ENCODE measurements around the gene INHBE.
A peak's percentile ranks its signal among the peaks of the same experiment; 100 is the strongest.

INHBE gene

DNA sequence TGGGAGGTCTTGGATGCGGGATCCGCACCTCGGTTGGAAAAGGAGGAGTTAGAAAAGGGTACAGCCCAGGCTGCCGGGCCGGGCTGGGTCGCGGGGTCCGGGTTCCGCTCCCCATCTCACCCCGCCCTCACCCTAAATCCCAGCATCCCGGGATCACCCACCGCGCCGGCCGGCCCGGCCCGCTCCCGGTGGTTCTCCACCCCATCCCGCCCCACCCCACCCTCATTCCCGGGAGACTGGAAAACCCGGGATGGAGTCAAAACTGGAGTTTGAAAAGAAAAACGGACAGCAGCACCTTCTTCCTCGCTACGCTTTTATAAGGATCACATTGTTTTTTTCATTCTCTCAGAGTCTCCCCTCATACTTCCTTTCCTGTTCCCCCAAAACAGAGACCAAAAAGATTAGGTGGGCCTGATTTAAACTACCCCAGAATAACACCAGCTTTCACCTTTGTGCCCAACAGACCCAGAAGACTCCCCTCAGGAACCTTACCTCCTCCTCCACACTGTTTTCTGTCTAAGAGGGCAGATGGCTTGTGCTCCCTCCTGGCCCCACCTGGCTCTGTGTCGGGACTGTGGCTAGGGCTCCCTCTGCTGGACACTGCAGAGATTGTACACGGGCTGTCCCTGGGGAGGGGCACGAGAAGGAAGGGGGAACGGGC is 7.3 kb downstream of the INHBE start (continued):
- TF ChIP-seq ZNF391 (tag by site-specific recombination; IDR thresholded peaks at IDR 0.05; ENCODE audit: borderline replicate concordance, low read depth) = peak; percentile 85; the same call in 1 of the 2 replicates
- TF ChIP-seq ZNF184 (tag by site-specific recombination; IDR thresholded peaks at IDR 0.05) = no peak; the same call in 1 of the 2 replicates
- peak; percentile 60; the same call in 1 of the 2 replicates for TF ChIP-seq ZSCAN30 (tag by site-specific recombination; IDR thresholded peaks at IDR 0.05)
- TF ChIP-seq, protein P1, sequence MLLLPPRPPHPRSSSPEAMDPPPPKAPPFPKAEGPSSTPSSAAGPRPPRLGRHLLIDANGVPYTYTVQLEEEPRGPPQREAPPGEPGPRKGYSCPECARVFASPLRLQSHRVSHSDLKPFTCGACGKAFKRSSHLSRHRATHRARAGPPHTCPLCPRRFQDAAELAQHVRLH (tag by site-specific recombination; IDR thresholded peaks at IDR 0.05) = no peak
- TF ChIP-seq ZNF600 (tag by site-specific recombination; IDR thresholded peaks at IDR 0.05) = peak; percentile 89
- no peak for TF ChIP-seq ZNF112 (tag by site-specific recombination; IDR thresholded peaks at IDR 0.05)
- no peak for TF ChIP-seq ZNF623 (tag by site-specific recombination; IDR thresholded peaks at IDR 0.05)
- no peak for TF ChIP-seq ZSCAN23 (tag by site-specific recombination; IDR thresholded peaks at IDR 0.05)
- 0 out of 2 replicates have a peak, but pooled peaks have one; percentile 10 for TF ChIP-seq GFI1B (tag by site-specific recombination; IDR thresholded peaks at IDR 0.05)
- TF ChIP-seq OSR2 (tag by site-specific recombination; IDR thresholded peaks at IDR 0.05) = no peak
- TF ChIP-seq, protein P2, sequence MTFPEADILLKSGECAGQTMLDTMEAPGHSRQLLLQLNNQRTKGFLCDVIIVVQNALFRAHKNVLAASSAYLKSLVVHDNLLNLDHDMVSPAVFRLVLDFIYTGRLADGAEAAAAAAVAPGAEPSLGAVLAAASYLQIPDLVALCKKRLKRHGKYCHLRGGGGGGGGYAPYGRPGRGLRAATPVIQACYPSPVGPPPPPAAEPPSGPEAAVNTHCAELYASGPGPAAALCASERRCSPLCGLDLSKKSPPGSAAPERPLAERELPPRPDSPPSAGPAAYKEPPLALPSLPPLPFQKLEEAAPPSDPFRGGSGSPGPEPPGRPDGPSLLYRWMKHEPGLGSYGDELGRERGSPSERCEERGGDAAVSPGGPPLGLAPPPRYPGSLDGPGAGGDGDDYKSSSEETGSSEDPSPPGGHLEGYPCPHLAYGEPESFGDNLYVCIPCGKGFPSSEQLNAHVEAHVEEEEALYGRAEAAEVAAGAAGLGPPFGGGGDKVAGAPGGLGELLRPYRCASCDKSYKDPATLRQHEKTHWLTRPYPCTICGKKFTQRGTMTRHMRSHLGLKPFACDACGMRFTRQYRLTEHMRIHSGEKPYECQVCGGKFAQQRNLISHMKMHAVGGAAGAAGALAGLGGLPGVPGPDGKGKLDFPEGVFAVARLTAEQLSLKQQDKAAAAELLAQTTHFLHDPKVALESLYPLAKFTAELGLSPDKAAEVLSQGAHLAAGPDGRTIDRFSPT (tag by site-specific recombination; IDR thresholded peaks at IDR 0.05) = peak; percentile 27
- TF ChIP-seq ZBTB48 (tag by site-specific recombination; IDR thresholded peaks at IDR 0.05) = peak; percentile 32; the same call in 1 of the 2 replicates
- TF ChIP-seq, protein P3, sequence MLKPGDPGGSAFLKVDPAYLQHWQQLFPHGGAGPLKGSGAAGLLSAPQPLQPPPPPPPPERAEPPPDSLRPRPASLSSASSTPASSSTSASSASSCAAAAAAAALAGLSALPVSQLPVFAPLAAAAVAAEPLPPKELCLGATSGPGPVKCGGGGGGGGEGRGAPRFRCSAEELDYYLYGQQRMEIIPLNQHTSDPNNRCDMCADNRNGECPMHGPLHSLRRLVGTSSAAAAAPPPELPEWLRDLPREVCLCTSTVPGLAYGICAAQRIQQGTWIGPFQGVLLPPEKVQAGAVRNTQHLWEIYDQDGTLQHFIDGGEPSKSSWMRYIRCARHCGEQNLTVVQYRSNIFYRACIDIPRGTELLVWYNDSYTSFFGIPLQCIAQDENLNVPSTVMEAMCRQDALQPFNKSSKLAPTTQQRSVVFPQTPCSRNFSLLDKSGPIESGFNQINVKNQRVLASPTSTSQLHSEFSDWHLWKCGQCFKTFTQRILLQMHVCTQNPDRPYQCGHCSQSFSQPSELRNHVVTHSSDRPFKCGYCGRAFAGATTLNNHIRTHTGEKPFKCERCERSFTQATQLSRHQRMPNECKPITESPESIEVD (tag by site-specific recombination; IDR thresholded peaks at IDR 0.05) = no peak
- no peak for TF ChIP-seq ZNF155 (tag by site-specific recombination; IDR thresholded peaks at IDR 0.05)
- TF ChIP-seq, protein P4, sequence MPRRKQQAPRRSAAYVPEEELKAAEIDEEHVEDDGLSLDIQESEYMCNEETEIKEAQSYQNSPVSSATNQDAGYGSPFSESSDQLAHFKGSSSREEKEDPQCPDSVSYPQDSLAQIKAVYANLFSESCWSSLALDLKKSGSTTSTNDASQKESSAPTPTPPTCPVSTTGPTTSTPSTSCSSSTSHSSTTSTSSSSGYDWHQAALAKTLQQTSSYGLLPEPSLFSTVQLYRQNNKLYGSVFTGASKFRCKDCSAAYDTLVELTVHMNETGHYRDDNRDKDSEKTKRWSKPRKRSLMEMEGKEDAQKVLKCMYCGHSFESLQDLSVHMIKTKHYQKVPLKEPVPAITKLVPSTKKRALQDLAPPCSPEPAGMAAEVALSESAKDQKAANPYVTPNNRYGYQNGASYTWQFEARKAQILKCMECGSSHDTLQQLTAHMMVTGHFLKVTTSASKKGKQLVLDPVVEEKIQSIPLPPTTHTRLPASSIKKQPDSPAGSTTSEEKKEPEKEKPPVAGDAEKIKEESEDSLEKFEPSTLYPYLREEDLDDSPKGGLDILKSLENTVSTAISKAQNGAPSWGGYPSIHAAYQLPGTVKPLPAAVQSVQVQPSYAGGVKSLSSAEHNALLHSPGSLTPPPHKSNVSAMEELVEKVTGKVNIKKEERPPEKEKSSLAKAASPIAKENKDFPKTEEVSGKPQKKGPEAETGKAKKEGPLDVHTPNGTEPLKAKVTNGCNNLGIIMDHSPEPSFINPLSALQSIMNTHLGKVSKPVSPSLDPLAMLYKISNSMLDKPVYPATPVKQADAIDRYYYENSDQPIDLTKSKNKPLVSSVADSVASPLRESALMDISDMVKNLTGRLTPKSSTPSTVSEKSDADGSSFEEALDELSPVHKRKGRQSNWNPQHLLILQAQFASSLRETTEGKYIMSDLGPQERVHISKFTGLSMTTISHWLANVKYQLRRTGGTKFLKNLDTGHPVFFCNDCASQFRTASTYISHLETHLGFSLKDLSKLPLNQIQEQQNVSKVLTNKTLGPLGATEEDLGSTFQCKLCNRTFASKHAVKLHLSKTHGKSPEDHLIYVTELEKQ (tag by site-specific recombination; IDR thresholded peaks at IDR 0.05; ENCODE audit: borderline replicate concordance) = no peak
- TF ChIP-seq ZNF169 (tag by site-specific recombination; IDR thresholded peaks at IDR 0.05) = no peak
- TF ChIP-seq, protein P5, sequence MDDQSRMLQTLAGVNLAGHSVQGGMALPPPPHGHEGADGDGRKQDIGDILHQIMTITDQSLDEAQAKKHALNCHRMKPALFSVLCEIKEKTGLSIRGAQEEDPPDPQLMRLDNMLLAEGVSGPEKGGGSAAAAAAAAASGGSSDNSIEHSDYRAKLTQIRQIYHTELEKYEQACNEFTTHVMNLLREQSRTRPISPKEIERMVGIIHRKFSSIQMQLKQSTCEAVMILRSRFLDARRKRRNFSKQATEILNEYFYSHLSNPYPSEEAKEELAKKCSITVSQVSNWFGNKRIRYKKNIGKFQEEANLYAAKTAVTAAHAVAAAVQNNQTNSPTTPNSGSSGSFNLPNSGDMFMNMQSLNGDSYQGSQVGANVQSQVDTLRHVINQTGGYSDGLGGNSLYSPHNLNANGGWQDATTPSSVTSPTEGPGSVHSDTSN (CRISPR knock-in tag; IDR thresholded peaks at IDR 0.05) = no peak
- TF ChIP-seq ZNF324 (tag by site-specific recombination; IDR thresholded peaks at IDR 0.05) = peak; percentile 78
- TF ChIP-seq ZNF843 (tag by site-specific recombination; IDR thresholded peaks at IDR 0.05) = no peak
- TF ChIP-seq ZIC2 (tag by site-specific recombination; IDR thresholded peaks at IDR 0.05) = peak; percentile 14; the same call in 1 of the 2 replicates
- no peak for TF ChIP-seq YY2 (tag by site-specific recombination; IDR thresholded peaks at IDR 0.05)
- no peak for TF ChIP-seq ZNF23 (tag by site-specific recombination; IDR thresholded peaks at IDR 0.05; ENCODE audit: borderline replicate concordance)
- TF ChIP-seq, protein P6, sequence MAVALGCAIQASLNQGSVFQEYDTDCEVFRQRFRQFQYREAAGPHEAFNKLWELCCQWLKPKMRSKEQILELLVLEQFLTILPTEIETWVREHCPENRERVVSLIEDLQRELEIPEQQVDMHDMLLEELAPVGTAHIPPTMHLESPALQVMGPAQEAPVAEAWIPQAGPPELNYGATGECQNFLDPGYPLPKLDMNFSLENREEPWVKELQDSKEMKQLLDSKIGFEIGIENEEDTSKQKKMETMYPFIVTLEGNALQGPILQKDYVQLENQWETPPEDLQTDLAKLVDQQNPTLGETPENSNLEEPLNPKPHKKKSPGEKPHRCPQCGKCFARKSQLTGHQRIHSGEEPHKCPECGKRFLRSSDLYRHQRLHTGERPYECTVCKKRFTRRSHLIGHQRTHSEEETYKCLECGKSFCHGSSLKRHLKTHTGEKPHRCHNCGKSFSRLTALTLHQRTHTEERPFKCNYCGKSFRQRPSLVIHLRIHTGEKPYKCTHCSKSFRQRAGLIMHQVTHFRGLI (tag by site-specific recombination; IDR thresholded peaks at IDR 0.05) = peak; percentile 57; the same call in 1 of the 2 replicates
- TF ChIP-seq, protein P7, sequence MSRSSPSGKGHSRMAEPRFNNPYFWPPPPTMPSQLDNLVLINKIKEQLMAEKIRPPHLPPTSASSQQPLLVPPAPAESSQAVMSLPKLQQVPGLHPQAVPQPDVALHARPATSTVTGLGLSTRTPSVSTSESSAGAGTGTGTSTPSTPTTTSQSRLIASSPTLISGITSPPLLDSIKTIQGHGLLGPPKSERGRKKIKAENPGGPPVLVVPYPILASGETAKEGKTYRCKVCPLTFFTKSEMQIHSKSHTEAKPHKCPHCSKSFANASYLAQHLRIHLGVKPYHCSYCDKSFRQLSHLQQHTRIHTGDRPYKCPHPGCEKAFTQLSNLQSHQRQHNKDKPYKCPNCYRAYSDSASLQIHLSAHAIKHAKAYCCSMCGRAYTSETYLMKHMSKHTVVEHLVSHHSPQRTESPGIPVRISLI (tag by site-specific recombination; IDR thresholded peaks at IDR 0.05) = no peak
- no peak for TF ChIP-seq ZNF529 (tag by site-specific recombination; IDR thresholded peaks at IDR 0.05; ENCODE audit: insufficient replicate concordance)
- no peak for TF ChIP-seq ZNF544 (tag by site-specific recombination; IDR thresholded peaks at IDR 0.05)
- TF ChIP-seq BCL11A (tag by site-specific recombination; IDR thresholded peaks at IDR 0.05; ENCODE audit: low read depth) = peak; percentile 60; the same call in 1 of the 2 replicates
- TF ChIP-seq ZNF19 (tag by site-specific recombination; IDR thresholded peaks at IDR 0.05; ENCODE audit: low read depth) = no peak
- no peak for TF ChIP-seq ZFP3 (tag by site-specific recombination; IDR thresholded peaks at IDR 0.05; ENCODE audit: low read depth)

Data from HEK293 (cell line).